Naive thymus-derived CD4-positive, alpha-beta T cell (primary cell): Measurements from ENCODE around the gene RFX3. TPM values are rescaled to one million over a fixed set of nuclear protein-coding genes. Genes with fewer than 3 reads are reported as not detected.
A peak's percentile ranks its signal among the peaks of the same experiment; 100 is the strongest.

Experiments
- ATAC-seq: fragments of 150-1000 bp; cut with Tn5 transposase; 2 replicates; pipeline ENCODE4 v1.10.0; 2021; ENCODE audit warnings: mild to moderate bottlenecking, moderate library complexity
- CTCF ChIA-PET: fragments of 350-600 bp; sonication (Branson Sonifier 250); formaldehyde crosslinking; loops from one replicate; lab custom pipeline; 2021; ENCODE audit warnings: antibody characterized with exemption; lab: Charles Lee
- POLR2A ChIA-PET: fragments of 350-600 bp; sonication (Branson Sonifier 250); formaldehyde crosslinking; loops from one replicate; lab custom pipeline; 2021; ENCODE audit warnings: antibody characterized with exemption, inconsistent platforms; lab: Charles Lee
- DNase-seq, 9 donors: peaks; one replicate each; pipeline versions ENCODE4 v3.0.0 to v3.0.0-alpha.2; 2020 to 2022; ENCODE audit warnings: mixed read lengths in 1 of 9
- H3K27ac ChIP-seq: one replicate; pipeline ENCODE4 v1.7.0; 2013; ENCODE audit warnings: mild to moderate bottlenecking, low read depth, low read length, moderate library complexity
- H3K27me3 ChIP-seq, 2 donors: one replicate each; pipeline ENCODE4 v1.7.0; 2013; ENCODE audit warnings: low read length in 2 of 2, mild to moderate bottlenecking in 2 of 2, moderate library complexity in 2 of 2; ENCODE audit not compliant: control insufficient read depth in 2 of 2, insufficient read depth in 2 of 2
- H3K36me3 ChIP-seq, 3 experiments: 1 replicate in 2 of 3; 2 replicates in 1 of 3; pipeline ENCODE4 v1.7.0; 2013; ENCODE audit warnings: low read length in 3 of 3, mild to moderate bottlenecking in 3 of 3, moderate library complexity in 1 of 3; ENCODE audit not compliant: insufficient read depth in 3 of 3, control insufficient read depth in 2 of 3
- H3K4me1 ChIP-seq, 2 donors: one replicate each; pipeline ENCODE4 v1.7.0; 2013; ENCODE audit warnings: low read length in 2 of 2, mild to moderate bottlenecking in 2 of 2, moderate library complexity in 1 of 2; ENCODE audit not compliant: control insufficient read depth in 2 of 2, insufficient read depth in 2 of 2
- H3K4me3 ChIP-seq: 2 replicates; pipeline ENCODE4 v1.7.0; 2013; ENCODE audit warnings: mild to moderate bottlenecking, low read length
- H3K9me3 ChIP-seq, 3 experiments: 1 replicate in 2 of 3; 2 replicates in 1 of 3; pipeline ENCODE4 v1.7.0; 2013; ENCODE audit warnings: low read length in 3 of 3; ENCODE audit not compliant: control insufficient read depth in 2 of 3
- H3K27ac Mint-ChIP-seq, 9 donors: one replicate each; pipeline ENCODE4 v1.8.0; 2020 to 2022; ENCODE audit warnings: mixed read lengths in 9 of 9, mild to moderate bottlenecking in 8 of 9, moderate library complexity in 5 of 9, inconsistent platforms in 2 of 9
- H3K27me3 Mint-ChIP-seq, 5 donors: one replicate each; pipeline ENCODE4 v1.8.0; 2021 to 2022; ENCODE audit warnings: mixed read lengths in 5 of 5, mild to moderate bottlenecking in 1 of 5
- H3K36me3 Mint-ChIP-seq, 5 donors: one replicate each; pipeline ENCODE4 v1.8.0; 2020 to 2022; ENCODE audit warnings: mixed read lengths in 5 of 5, mild to moderate bottlenecking in 3 of 5, inconsistent platforms in 1 of 5
- H3K4me1 Mint-ChIP-seq, 7 donors: one replicate each; pipeline ENCODE4 v1.8.0; 2020 to 2022; ENCODE audit warnings: mixed read lengths in 7 of 7, mild to moderate bottlenecking in 3 of 7, inconsistent platforms in 1 of 7
- H3K4me3 Mint-ChIP-seq, 10 donors: one replicate each; pipeline ENCODE4 v1.8.0; 2020 to 2022; ENCODE audit warnings: mild to moderate bottlenecking in 10 of 10, mixed read lengths in 10 of 10, moderate library complexity in 6 of 10, inconsistent platforms in 2 of 10
- H3K9me3 Mint-ChIP-seq, 11 donors: one replicate each; pipeline ENCODE4 v1.8.0; 2020 to 2022; ENCODE audit warnings: mixed read lengths in 11 of 11, mild to moderate bottlenecking in 4 of 11, inconsistent platforms in 1 of 11, moderate library complexity in 1 of 11
- intact Hi-C, 2 donors: fragments of 100-400 bp; cut with micrococcal nuclease; formaldehyde crosslinking; loops; one replicate each; pipeline ENCODE4 v1.15.1; 2023
- polyA plus RNA-seq, 2 donors: library from polyadenylated mRNA; unstranded; fragments of 300-500 nt; fragmentation: Illumina TruSeq; gene quantifications; one replicate each; pipeline ENCODE4 v1.2.3, GENCODE V29; 2021
- total RNA-seq, 6 experiments: library from RNA in 5 of 6; stranded (reverse) in 5 of 6; gene quantifications; 1 replicate in 5 of 6; 2 replicates in 1 of 6; pipeline ENCODE4 v1.2.3 and lab custom pipeline; 2021 to 2026

Gene RFX3
- total and polyA plus RNA-seq, 7 experiments from 2014 or later, result 6.2 to 31.7 (median 24.7) TPM

DNA sequence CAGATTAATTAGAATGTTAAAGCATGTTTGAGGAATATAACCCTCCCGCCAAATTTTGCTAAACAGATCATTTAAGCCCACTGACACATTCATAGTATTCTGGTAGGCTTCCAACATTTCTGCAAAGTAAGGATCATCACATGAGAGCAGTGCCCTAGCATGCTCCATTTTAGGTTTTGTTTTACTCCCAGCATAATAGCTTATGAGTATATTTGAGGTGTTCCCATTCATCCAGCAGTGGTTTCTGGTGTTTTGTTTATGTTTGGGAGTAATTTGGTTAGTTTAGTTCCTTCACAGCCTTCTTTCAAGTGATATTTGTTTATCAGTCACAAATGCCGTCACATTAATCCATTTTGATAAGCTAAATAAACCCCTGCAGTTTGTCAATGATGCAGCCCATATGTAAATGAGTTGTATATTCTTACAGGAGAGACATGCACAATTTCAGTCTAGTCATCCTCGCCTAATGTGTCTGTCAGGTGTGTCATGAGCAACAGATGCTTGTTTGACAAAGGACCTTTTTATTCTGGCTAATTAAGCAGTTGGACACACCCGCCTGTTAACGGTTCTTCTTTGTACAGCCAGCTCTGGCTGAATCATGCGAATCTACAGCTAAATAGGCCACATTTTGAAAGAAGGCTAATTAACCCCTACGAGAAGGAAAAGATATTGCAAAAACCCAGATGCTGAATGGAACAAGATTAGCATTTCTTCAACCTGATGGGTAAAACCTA is 124.4 kb downstream of the RFX3 start:
- no peak overlapping the region for H3K4me3 Mint-ChIP-seq
- Histone ChIP-seq H3K9me3 (no peaks in the 10 kb centered on the region), H3K27ac (no peak overlapping the region), H3K4me1 (peaks cover 3 to 10% of the 10 kb centered on the region in 2 donors), H3K4me3 (no peak overlapping the region), H3K27me3 (no peaks in the 10 kb centered on the region), H3K36me3 (no peaks in the 10 kb centered on the region)
- ATAC-seq (no peak), DNase-seq (no peak)
- intact Hi-C loops, result no loop called here
- ChIA-PET CTCF (no interaction called here), POLR2A (interaction anchor here (0.7 kb wide), 1 partner anchor 125 kb away, joined by 4 read pairs; the partner anchor contains the start of gene RFX3)
- peak overlapping the region in 3 of 9 donors; percentile 2 to 75 (median 32) for H3K27ac Mint-ChIP-seq
- peaks cover 0 to 5% (median 0%) of the 10 kb centered on the region in 11 donors for H3K9me3 Mint-ChIP-seq
- peaks cover 10 to 64% (median 34%) of the 10 kb centered on the region in 7 donors for H3K4me1 Mint-ChIP-seq
- peaks cover 0 to 14% (median 10%) of the 10 kb centered on the region in 5 donors for H3K36me3 Mint-ChIP-seq
- H3K27me3 Mint-ChIP-seq, result no peaks in the 10 kb centered on the region

DNA sequence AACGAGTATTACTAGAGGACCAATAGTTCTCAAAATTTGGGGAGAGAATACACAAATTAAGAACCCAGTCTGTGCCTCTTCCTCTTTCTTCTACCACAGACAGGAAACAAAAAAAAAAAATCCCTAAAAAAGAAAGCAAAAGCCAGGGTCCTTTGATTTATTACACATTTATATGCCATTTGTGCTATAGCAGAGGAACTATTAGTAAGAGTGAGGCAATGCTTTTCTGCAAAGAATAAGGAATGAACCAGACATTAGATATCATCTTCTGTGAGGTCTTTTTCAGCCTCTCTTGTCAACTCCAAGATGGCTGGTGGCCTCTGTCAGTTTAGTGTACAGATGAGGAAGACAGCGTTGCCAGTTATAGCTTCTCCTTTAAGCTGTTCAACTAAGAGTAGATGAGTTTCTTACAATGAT is 127.6 kb downstream of the RFX3 start:
- no peak overlapping the region for H3K4me3 ChIP-seq
- peaks cover 0 to 5% (median 0%) of the 10 kb centered on the region in 11 donors for H3K9me3 Mint-ChIP-seq
- no peaks in the 10 kb centered on the region for H3K9me3 ChIP-seq
- peaks cover 8 to 27% (median 21%) of the 10 kb centered on the region in 5 donors for H3K36me3 Mint-ChIP-seq
- H3K27me3 ChIP-seq, result no peaks in the 10 kb centered on the region
- intact Hi-C loops, result no loop called here
- H3K36me3 ChIP-seq, result no peaks in the 10 kb centered on the region
- H3K4me3 Mint-ChIP-seq, result peak overlapping the region; percentile 35 to 89 (median 76)
- H3K4me1 Mint-ChIP-seq, result peaks cover 9 to 58% (median 31%) of the 10 kb centered on the region in 7 donors
- ChIA-PET CTCF (interaction anchor here (0.6 kb wide), 1 partner anchor 1345 kb away, joined by 3 read pairs; no protein-coding TSS in a partner anchor), POLR2A (interaction anchor here (0.5 to 0.6 kb wide), 2 partner anchors 62 to 1300 kb away, joined by 3 read pairs; no protein-coding TSS in a partner anchor)
- H3K27ac ChIP-seq, result peak overlapping the region; percentile 52
- peaks cover 3 to 10% of the 10 kb centered on the region in 2 donors for H3K4me1 ChIP-seq
- peak; percentile 76 for ATAC-seq
- DNase-seq, result peak in 7 of 9 donors; percentile 10 to 57 (median 48)
- peak overlapping the region; percentile 81 to 95 (median 91) for H3K27ac Mint-ChIP-seq
- no peaks in the 10 kb centered on the region for H3K27me3 Mint-ChIP-seq

DNA sequence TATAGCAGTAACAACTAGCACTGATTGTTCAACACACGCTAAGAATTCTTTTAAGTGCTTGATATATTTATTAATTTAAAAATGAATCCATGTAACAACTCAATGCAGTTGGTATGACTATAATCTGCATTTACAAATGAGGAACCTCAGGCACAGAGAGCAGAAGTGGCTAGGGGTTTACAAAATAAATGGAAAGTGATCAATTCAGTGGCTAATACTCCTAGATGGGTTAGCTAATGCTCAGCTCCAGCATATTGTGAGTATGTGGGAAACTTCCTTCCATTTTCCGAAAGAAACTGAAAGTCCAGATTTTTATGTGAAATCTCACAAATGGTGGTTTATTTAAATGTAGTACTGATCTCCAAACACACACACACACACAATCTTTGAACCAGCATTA is 128.0 kb downstream of the RFX3 start:
- H3K9me3 ChIP-seq, result no peaks in the 10 kb centered on the region
- H3K27me3 ChIP-seq, result no peaks in the 10 kb centered on the region
- CTCF ChIA-PET, result interaction anchor here (0.7 kb wide), 1 partner anchor 14 kb away, joined by 3 read pairs; no protein-coding TSS in a partner anchor
- H3K4me1 ChIP-seq, result peaks cover 3 to 10% of the 10 kb centered on the region in 2 donors
- no peak for ATAC-seq
- no peaks in the 10 kb centered on the region for H3K27me3 Mint-ChIP-seq
- DNase-seq, result peak in 1 of 9 donors; percentile 1
- H3K4me1 Mint-ChIP-seq, result peaks cover 9 to 57% (median 32%) of the 10 kb centered on the region in 7 donors
- no peak overlapping the region for H3K4me3 ChIP-seq
- H3K27ac Mint-ChIP-seq, result peak overlapping the region; percentile 81 to 95 (median 91)
- intact Hi-C loops, result no loop called here
- peak overlapping the region; percentile 52 for H3K27ac ChIP-seq
- peaks cover 0 to 5% (median 0%) of the 10 kb centered on the region in 11 donors for H3K9me3 Mint-ChIP-seq
- POLR2A ChIA-PET, result interaction anchor here (0.6 kb wide), 1 partner anchor 62 kb away, joined by 3 read pairs; no protein-coding TSS in a partner anchor
- peaks cover 8 to 27% (median 22%) of the 10 kb centered on the region in 5 donors for H3K36me3 Mint-ChIP-seq
- peak overlapping the region; percentile 35 to 89 (median 76) for H3K4me3 Mint-ChIP-seq
- no peaks in the 10 kb centered on the region for H3K36me3 ChIP-seq

DNA sequence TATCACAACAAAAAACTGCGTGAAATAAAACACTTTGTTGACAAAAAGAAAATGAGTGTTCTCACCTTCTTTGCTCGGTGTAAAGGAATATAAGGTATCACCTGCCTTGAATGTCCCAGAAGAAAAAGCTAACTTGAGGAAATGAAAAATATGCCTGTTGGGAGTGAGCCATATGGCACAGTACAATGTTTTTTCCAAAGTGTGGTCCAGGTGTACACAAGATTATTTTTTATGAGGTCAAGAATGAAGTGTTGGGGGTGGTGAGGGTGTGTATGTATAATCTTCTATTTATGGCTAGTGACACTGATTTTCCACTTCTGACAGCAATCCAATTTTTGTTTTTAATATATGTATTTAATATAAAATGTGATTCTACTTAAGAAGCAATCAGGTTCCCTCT is 134.4 kb downstream of the RFX3 start:
- H3K27me3 Mint-ChIP-seq, result no peaks in the 10 kb centered on the region
- peaks cover 0 to 5% (median 0%) of the 10 kb centered on the region in 3 experiments for H3K36me3 ChIP-seq
- no peak overlapping the region for H3K4me3 ChIP-seq
- POLR2A ChIA-PET, result no interaction called here
- peaks cover 0 to 4% of the 10 kb centered on the region in 2 donors for H3K4me1 ChIP-seq
- no peak overlapping the region for H3K4me3 Mint-ChIP-seq
- H3K4me1 Mint-ChIP-seq, result peaks cover 10 to 49% (median 36%) of the 10 kb centered on the region in 7 donors
- no peak overlapping the region for H3K27ac ChIP-seq
- H3K27ac Mint-ChIP-seq, result peak overlapping the region in 1 of 9 donors; percentile 20
- no peak for DNase-seq
- CTCF ChIA-PET, result no interaction called here
- no peak for ATAC-seq
- H3K9me3 Mint-ChIP-seq, result peaks cover 0 to 21% (median 5%) of the 10 kb centered on the region in 11 donors
- H3K27me3 ChIP-seq, result no peaks in the 10 kb centered on the region
- no peaks in the 10 kb centered on the region for H3K9me3 ChIP-seq
- intact Hi-C loops, result no loop called here
- H3K36me3 Mint-ChIP-seq, result peaks cover 21 to 68% (median 58%) of the 10 kb centered on the region in 5 donors

DNA sequence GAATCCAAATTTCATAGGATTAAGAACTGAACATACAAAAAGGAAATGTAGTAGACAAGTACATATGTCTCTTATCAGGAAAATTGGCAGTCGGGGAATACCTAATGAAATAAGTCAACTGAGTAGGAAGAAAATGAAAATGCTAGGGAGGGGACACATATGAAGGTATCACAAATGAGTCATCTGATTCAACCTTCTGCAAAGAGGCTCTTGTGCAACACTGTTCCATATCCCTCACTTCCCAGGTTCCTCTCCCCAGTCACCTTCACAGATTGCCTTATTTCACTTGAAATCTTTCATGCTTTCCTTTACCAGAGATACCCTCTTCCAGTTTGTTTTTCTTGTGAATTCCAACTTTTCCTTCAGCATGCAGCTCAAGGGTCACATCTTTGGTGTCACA is 139.0 kb downstream of the RFX3 start:
- CTCF ChIA-PET, result no interaction called here
- POLR2A ChIA-PET, result no interaction called here
- Mint-ChIP-seq H3K36me3 (peaks cover 15 to 65% (median 58%) of the 10 kb centered on the region in 5 donors), H3K27ac (no peak overlapping the region), H3K4me1 (peaks cover 14 to 47% (median 28%) of the 10 kb centered on the region in 7 donors), H3K27me3 (no peaks in the 10 kb centered on the region), H3K9me3 (peaks cover 0 to 22% (median 5%) of the 10 kb centered on the region in 11 donors), H3K4me3 (peak overlapping the region in 4 of 10 donors; percentile 13 to 23 (median 18))
- Histone ChIP-seq H3K27ac (no peak overlapping the region), H3K4me3 (no peak overlapping the region), H3K4me1 (peaks cover 0 to 4% of the 10 kb centered on the region in 2 donors), H3K9me3 (no peaks in the 10 kb centered on the region), H3K27me3 (no peaks in the 10 kb centered on the region), H3K36me3 (peaks cover 0 to 5% (median 0%) of the 10 kb centered on the region in 3 experiments)
- ATAC-seq (no peak), DNase-seq (no peak)
- intact Hi-C loops, result loop anchor here in 1 of 2 donors (5.0 kb wide), 1 partner anchor 141 kb away; the partner anchor contains the start of gene RFX3

DNA sequence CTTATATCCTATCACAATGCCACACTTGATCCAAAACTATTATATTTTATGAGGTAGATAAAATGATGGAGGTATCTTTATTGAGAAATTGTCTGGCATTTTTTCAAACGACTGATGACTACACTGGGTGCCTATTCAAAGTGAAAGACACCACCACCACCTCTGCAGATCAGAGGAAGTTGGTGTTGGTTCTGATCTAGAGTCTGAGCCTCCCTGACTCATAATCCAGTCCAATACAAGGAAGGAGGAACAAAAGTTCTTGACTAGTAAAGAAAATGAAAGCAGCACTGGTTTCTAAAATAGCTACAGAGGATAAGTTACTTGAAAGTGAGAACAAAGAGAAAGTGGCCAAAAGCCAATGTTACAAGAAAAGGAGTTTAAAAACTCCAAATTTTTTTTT is 139.9 kb downstream of the RFX3 start:
- Mint-ChIP-seq H3K27ac (no peak overlapping the region), H3K9me3 (peaks cover 0 to 22% (median 5%) of the 10 kb centered on the region in 11 donors), H3K4me3 (peak overlapping the region in 4 of 10 donors; percentile 10 to 39 (median 27)), H3K27me3 (no peaks in the 10 kb centered on the region), H3K36me3 (peaks cover 14 to 57% (median 49%) of the 10 kb centered on the region in 5 donors), H3K4me1 (peaks cover 13 to 38% (median 27%) of the 10 kb centered on the region in 7 donors)
- DNase-seq (peak in 1 of 9 donors; percentile 23), ATAC-seq (no peak)
- H3K27me3 ChIP-seq, result no peaks in the 10 kb centered on the region
- H3K4me1 ChIP-seq, result peaks cover 0 to 4% of the 10 kb centered on the region in 2 donors
- ChIA-PET POLR2A (no interaction called here), CTCF (no interaction called here)
- no peaks in the 10 kb centered on the region for H3K9me3 ChIP-seq
- intact Hi-C loops, result loop anchor here in 1 of 2 donors (5.0 kb wide), 1 partner anchor 141 kb away; the partner anchor contains the start of gene RFX3
- H3K27ac ChIP-seq, result no peak overlapping the region
- no peaks in the 10 kb centered on the region for H3K36me3 ChIP-seq
- H3K4me3 ChIP-seq, result no peak overlapping the region
